ENCODE measurements around the gene TELO2. TPM values are rescaled to one million over a fixed set of nuclear protein-coding genes. Genes with fewer than 3 reads are reported as not detected.
A peak's percentile ranks its signal among the peaks of the same experiment; 100 is the strongest.

The TELO2 gene
- total and polyA plus RNA-seq, 11 donors: 11.8 to 29.6 (median 17.0) TPM

- intact Hi-C loops (cut with DNase I): loop anchor here in 4 of 10 donors (5.0 kb wide), 2 partner anchors 42 to 78 kb away; partner anchors contain the start of genes CRAMP1 (in 2 of the 4), IFT140 (in 2 of the 4) and TELO2 (in 2 of the 4)
- Histone ChIP-seq H3K27me3 (peaks cover 0 to 17% (median 0%) of the 10 kb centered on the region in 9 donors), H3K27ac (peak overlapping the region; percentile 92 to 99 (median 96)), H3K9me3 (no peaks in the 10 kb centered on the region), H3K36me3 (peaks cover 0 to 40% (median 34%) of the 10 kb centered on the region in 9 donors), H3K4me3 (peak overlapping the region; percentile 66 to 93 (median 87)), H3K4me1 (peaks cover 8 to 83% (median 67%) of the 10 kb centered on the region in 12 donors)
- DNase-seq (peak in 1 of 5 donors; percentile 67), ATAC-seq (no peak)
- TF ChIP-seq, protein P1, sequence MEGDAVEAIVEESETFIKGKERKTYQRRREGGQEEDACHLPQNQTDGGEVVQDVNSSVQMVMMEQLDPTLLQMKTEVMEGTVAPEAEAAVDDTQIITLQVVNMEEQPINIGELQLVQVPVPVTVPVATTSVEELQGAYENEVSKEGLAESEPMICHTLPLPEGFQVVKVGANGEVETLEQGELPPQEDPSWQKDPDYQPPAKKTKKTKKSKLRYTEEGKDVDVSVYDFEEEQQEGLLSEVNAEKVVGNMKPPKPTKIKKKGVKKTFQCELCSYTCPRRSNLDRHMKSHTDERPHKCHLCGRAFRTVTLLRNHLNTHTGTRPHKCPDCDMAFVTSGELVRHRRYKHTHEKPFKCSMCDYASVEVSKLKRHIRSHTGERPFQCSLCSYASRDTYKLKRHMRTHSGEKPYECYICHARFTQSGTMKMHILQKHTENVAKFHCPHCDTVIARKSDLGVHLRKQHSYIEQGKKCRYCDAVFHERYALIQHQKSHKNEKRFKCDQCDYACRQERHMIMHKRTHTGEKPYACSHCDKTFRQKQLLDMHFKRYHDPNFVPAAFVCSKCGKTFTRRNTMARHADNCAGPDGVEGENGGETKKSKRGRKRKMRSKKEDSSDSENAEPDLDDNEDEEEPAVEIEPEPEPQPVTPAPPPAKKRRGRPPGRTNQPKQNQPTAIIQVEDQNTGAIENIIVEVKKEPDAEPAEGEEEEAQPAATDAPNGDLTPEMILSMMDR (IDR thresholded peaks at IDR 0.05): peak in 1 of 12 donors; percentile 8
- TF ChIP-seq POLR2A (IDR thresholded peaks at IDR 0.05): no peak
- WGBS, 4 donors: 34 to 70% (median 45%) methylated on average over 16 to 57 of the region's 57 CpGs
These were observed 41.2 kb downstream of the TELO2 start for GRCh38 chr16:1534021-1535020.

DNA sequence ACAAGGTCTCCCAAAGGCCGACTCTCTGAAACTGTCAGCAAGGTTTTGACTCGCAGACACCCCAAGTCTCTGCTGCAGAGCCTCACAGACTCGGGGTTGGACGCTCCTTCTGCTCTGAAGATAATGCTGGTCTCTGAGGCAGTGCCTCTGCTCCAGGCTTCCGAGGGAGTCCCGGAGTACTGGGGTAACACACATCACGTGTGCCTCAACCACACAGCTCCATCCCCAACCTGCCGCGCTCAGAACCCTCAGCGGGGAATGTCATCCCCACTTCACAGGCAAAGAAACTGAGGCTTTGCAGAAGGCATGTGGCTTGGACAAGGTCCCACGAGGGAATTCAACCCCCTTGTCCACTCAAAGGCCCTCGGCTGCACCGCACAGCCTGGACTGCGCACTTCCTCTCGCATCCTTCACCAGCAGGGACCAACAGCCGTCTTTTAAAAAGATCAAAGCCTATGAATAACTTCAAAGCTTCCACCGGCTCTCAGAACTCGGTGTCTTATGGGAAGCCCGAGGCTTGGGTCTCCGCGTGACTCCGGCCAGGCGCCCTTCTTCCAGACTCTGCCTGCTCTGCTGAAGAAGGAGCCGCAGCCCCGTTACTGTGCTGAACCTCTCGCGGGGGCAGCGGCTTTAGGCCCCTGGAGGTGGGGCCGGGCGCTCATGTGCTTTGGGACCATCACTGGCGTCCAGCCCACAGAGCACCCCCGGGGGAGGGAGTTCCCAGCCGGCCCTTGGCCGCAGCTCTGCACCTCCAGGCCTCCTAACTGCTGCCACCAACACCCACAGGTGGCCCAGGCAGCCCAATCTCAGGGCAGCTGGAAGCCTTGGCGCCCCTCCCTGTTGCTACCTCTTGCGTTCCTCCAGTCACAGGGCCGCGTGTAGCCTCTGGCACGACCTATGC, 42.5 kb downstream of the TELO2 start:
- Histone ChIP-seq H3K4me1 (peaks cover 5 to 85% (median 73%) of the 10 kb centered on the region in 12 donors), H3K9me3 (no peaks in the 10 kb centered on the region), H3K36me3 (peaks cover 0 to 53% (median 47%) of the 10 kb centered on the region in 9 donors), H3K4me3 (peak overlapping the region; percentile 66 to 93 (median 87)), H3K27ac (peak overlapping the region; percentile 92 to 99 (median 96)), H3K27me3 (peaks cover 0 to 17% (median 0%) of the 10 kb centered on the region in 9 donors)
- ATAC-seq (no peak), DNase-seq (peak in 1 of 5 donors; percentile 66)
- intact Hi-C loops (cut with DNase I): loop anchor here in 1 of 10 donors (5.0 kb wide), 1 partner anchor 77 kb away; the partner anchor contains the start of genes CRAMP1 and IFT140
- WGBS, 4 donors: 37 to 55% (median 46%) methylated on average over 35 to 39 of the region's 39 CpGs
- TF ChIP-seq, protein P1 (IDR thresholded peaks at IDR 0.05): no peak
- no peak for TF ChIP-seq POLR2A (IDR thresholded peaks at IDR 0.05)

DNA sequence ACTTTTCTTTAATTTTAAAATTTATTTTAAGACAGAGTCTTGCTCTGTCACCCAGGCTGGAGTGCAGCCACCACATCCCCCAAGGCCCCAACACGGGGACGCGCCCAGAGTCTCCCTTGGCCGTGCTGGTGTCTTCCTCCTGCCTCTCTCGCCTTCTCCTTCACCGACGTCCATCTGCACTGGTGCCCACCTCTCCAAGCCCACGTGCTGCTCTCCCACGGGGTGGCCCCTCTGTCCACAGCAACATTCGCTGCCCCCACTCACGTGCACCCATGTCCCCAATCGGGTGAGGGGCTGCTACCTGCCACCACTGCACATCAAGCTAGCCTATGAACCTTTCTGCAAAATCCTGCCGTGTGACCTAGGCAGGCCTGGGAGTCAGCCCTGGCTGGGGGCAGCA, 43.4 kb downstream of the TELO2 start:
- peaks cover 0 to 17% (median 0%) of the 10 kb centered on the region in 9 donors for H3K27me3 ChIP-seq
- TF ChIP-seq, protein P1 (IDR thresholded peaks at IDR 0.05): no peak
- TF ChIP-seq POLR2A (IDR thresholded peaks at IDR 0.05): no peak
- intact Hi-C loops (cut with DNase I): loop anchor here in 1 of 10 donors (5.0 kb wide), 1 partner anchor 76 kb away; the partner anchor contains the start of genes CRAMP1 and IFT140
- peaks cover 5 to 85% (median 69%) of the 10 kb centered on the region in 12 donors for H3K4me1 ChIP-seq
- peaks cover 0 to 62% (median 57%) of the 10 kb centered on the region in 9 donors for H3K36me3 ChIP-seq
- DNase-seq: peak in 1 of 5 donors; percentile 41
- ATAC-seq: no peak
- peak overlapping the region; percentile 92 to 99 (median 96) for H3K27ac ChIP-seq
- 44 to 65% (median 57%) methylated on average over 13 of the region's 13 CpGs for WGBS, 4 donors
- no peaks in the 10 kb centered on the region for H3K9me3 ChIP-seq
- peak overlapping the region; percentile 66 to 93 (median 87) for H3K4me3 ChIP-seq
